GM21390 (cell line): Measurements from ENCODE around the gene OR5H14.
A peak's percentile ranks its signal among the peaks of the same experiment; 100 is the strongest.
"Not testable (repeated sequence)": the region's sequence is repeated elsewhere in the genome, so short reads cannot be mapped to it uniquely, and the experiment has no call there.

Source experiments
- ATAC-seq: cut with Tn5 transposase; IDR thresholded peaks from one replicate; pipeline ENCODE4 v1.9.1; 2021; ENCODE audit not compliant: unreplicated experiment

The OR5H14 gene

GRCh38 chr3:98147179-98147578, at the start of gene OR5H14:
OR5H14 (plus strand) TSS chr3:98147479; CDS start chr3:98149386, 1,907 bp downstream.
- ATAC-seq: no peak

GRCh38 chr3:98099848-98100247, 47.4 kb upstream of the OR5H14 start:
- ATAC-seq: no peak

GRCh38 chr3:98108162-98108561, 39.1 kb upstream of the OR5H14 start:
- ATAC-seq: no peak

GRCh38 chr3:98109807-98110549, 37.3 kb upstream of the OR5H14 start:
- no peak for ATAC-seq

GRCh38 chr3:98110550-98110908, 36.8 kb upstream of the OR5H14 start:
- ATAC-seq: no peak

- no peak for ATAC-seq
Measured at GRCh38 chr3:98114264-98114663, 33.0 kb upstream of the OR5H14 start.

GRCh38 chr3:98115717-98116116, 31.6 kb upstream of the OR5H14 start:
- no peak for ATAC-seq

- no peak for ATAC-seq
Measured at GRCh38 chr3:98130421-98130820, 16.9 kb upstream of the OR5H14 start, which contains the start of gene OR5H1. OR5H1 (plus strand) TSS chr3:98130721; CDS start chr3:98132698, 1,977 bp downstream.

- ATAC-seq: no peak
Measured at GRCh38 chr3:98136631-98137030, 10.6 kb upstream of the OR5H14 start.

- not testable (repeated sequence) for ATAC-seq
Measured at GRCh38 chr3:98137826-98138557, 9.3 kb upstream of the OR5H14 start.

- no peak for ATAC-seq
Measured at GRCh38 chr3:98140531-98140930, 6.7 kb upstream of the OR5H14 start.

GRCh38 chr3:98148751-98149150, 1.5 kb downstream of the OR5H14 start:
- no peak for ATAC-seq

GRCh38 chr3:98149456-98149855, 2.2 kb downstream of the OR5H14 start:
- ATAC-seq: not testable (repeated sequence)

GRCh38 chr3:98151241-98151640, 4.0 kb downstream of the OR5H14 start:
- no peak for ATAC-seq

- ATAC-seq: no peak
Measured at GRCh38 chr3:98166396-98166795, 19.1 kb downstream of the OR5H14 start, which contains the start of gene OR5H15. OR5H15 (plus strand) TSS chr3:98166696; CDS start chr3:98168700, 2,004 bp downstream.

- no peak for ATAC-seq
Measured at GRCh38 chr3:98171071-98171470, 23.8 kb downstream of the OR5H14 start.

- no peak for ATAC-seq
Measured at GRCh38 chr3:98172621-98173020, 25.3 kb downstream of the OR5H14 start.

GRCh38 chr3:98180319-98180890, 33.1 kb downstream of the OR5H14 start:
- ATAC-seq: no peak

GRCh38 chr3:98182196-98182595, 34.9 kb downstream of the OR5H14 start:
- no peak for ATAC-seq

- ATAC-seq: no peak
Measured at GRCh38 chr3:98185180-98185579, 37.9 kb downstream of the OR5H14 start.

GRCh38 chr3:98188545-98188944, 41.3 kb downstream of the OR5H14 start:
- ATAC-seq: peak; percentile 84

GRCh38 chr3:98190911-98191310, 43.6 kb downstream of the OR5H14 start:
- ATAC-seq: not testable (repeated sequence)
